Inflammatory macrophage (primary cell): ENCODE results near the gene ADD1.
A peak's percentile ranks its signal among the peaks of the same experiment; 100 is the strongest.

Experiments used
- DNase-seq, 2 donors: peaks; one replicate each; pipeline ENCODE4 v3.0.0-alpha.2; 2020 to 2022
- total RNA-seq, 18 experiments: gene quantifications; one replicate each; lab custom pipeline; 2026; ENCODE audit warnings: mixed read lengths in 6 of 18, inconsistent platforms in 2 of 18; lab: John Stamatoyannopoulos, UW

The ADD1 gene, protein sequence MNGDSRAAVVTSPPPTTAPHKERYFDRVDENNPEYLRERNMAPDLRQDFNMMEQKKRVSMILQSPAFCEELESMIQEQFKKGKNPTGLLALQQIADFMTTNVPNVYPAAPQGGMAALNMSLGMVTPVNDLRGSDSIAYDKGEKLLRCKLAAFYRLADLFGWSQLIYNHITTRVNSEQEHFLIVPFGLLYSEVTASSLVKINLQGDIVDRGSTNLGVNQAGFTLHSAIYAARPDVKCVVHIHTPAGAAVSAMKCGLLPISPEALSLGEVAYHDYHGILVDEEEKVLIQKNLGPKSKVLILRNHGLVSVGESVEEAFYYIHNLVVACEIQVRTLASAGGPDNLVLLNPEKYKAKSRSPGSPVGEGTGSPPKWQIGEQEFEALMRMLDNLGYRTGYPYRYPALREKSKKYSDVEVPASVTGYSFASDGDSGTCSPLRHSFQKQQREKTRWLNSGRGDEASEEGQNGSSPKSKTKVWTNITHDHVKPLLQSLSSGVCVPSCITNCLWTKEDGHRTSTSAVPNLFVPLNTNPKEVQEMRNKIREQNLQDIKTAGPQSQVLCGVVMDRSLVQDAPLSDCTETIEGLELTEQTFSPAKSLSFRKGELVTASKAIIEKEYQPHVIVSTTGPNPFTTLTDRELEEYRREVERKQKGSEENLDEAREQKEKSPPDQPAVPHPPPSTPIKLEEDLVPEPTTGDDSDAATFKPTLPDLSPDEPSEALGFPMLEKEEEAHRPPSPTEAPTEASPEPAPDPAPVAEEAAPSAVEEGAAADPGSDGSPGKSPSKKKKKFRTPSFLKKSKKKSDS
- 105 to 184 (median 159) reads per million in 18 experiments for total RNA-seq

DNA sequence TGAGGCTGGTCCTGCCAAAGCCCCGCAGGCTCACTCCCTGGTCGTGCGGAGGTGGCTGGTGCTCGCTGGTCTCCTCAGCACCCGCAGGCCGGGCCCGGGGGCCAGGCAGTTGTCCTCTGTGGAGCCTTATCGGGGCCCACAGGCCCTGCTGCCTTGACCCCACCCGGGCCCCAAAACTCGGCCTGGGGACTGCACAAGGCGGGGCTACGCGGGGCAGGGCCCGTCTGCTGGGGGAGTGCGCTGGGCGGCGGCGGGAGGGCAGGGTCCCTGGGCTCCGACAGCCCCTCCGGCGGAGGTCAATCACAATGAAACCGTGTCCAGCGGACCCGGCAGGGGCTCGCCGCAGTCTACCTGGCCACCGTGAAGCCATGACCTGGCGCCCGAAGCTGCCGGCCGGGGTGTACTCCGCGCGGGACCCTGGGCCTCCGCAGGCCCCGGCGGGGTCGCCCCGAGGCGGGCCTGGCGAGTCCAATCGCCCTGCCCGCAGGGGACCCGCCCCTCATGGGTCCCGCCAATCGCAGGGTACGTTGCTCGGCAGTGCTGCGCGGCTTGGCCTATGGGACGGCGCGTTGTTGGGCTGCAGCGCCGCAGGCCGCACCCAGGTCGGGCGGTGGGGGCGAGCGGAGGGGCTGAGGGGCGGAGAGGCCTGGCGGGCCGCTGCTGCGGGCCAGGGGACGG lies at the start of gene ADD1:
Gene ADD1, plus strand, starts transcription at position 582 of the 678 bp plus-strand sequence. CDS start 32,072 bp downstream, outside the sequence.
- peak; percentile 91 to 97 for DNase-seq

GRCh38 chr4:2794486-2795299 lies 49.0 kb upstream of the ADD1 start:
- DNase-seq, result peak; percentile 73 to 84

- no peak for DNase-seq
These were observed 48.2 kb upstream of the ADD1 start for GRCh38 chr4:2795300-2795892.

DNA sequence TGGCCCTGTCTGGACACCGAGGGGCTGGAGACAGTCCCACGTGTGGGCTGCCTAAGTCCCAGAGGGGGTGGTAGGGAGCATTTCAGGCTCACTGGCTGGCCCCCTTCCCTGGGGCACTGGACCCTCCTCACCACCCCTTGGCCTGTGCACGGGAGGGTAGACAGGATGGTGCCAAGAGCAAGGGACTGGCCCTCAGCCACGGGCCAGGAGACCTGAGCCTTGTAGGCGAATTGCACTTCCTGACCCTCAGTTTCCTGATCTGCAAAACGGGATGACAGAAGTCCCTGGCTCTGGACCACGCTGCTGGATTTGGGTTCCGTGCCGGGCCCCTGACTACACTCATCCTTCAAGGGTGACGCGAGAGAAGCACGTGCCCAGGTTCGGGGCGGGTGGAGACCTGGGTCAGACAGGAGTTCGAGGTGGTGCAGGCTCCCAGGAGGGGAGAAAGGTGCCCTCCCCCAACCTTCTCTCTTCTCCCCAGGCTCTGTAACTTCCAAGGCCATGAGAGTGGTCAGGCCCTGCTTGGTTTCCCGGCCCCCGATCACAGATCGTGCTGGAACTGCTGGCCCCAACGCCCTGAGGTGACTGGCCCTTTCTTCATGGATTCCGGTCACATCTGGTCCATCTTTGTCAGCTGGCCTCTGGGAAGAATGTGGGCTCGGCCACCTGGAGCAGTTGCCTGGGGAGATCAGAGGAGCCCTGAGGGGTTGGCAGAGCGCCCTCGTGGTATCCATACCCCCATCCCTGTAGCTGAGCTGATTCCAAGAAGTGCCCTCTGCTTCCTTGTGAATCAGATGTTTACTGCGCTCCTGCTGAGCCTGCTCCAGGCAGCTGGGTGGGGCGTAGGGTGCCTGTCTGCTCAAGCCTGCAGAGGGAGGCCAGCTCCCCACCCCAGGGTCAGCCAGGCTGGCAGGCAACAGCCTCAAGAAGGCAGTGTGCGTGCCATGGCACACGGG lies 47.5 kb upstream of the ADD1 start:
- no peak for DNase-seq

- DNase-seq, result no peak
These were observed 46.6 kb upstream of the ADD1 start for GRCh38 chr4:2796849-2797544.

- no peak for DNase-seq
These were observed 45.9 kb upstream of the ADD1 start for GRCh38 chr4:2797545-2798305.

DNA sequence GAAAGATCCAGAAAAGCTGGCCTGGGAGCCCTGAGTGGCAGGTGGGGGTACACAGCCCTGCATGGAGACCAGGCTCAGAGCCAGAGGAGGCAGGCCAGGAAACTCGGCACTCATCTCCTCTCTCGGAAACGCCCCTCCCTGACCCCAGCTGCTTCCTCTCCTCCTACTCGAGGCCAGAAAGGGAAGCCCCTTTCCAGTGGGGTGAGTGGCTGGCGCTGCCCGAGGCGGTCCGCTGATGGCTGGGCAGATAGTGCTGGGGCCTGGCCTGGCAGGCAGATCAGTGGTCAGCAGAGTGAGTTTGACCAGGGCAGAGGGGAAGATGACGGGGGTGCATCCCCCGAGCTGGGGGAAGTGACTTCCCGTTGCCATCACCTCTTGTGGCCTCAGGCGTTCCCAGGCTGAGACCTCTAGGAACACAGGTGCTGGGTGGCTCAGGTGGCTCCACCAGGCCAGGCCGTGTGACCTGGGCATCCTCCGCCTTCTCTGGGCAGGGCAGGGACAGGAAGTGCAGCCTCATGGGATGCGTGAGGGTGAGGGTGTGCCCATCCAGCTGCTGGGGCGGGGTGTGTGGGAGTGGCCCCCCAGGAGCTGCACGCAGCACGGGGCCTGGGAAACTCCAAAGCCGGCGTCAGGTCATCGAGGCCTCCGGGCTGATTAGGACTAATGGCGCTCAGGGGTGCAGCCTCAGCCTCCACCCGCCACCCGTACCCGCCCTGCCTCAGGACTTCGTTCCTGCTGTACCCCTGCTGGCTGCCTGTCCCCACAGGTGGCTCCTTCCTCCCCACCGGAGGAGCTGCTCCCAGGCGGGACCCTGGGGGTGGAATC lies 45.0 kb upstream of the ADD1 start:
- DNase-seq, result peak; percentile 89 to 93

DNA sequence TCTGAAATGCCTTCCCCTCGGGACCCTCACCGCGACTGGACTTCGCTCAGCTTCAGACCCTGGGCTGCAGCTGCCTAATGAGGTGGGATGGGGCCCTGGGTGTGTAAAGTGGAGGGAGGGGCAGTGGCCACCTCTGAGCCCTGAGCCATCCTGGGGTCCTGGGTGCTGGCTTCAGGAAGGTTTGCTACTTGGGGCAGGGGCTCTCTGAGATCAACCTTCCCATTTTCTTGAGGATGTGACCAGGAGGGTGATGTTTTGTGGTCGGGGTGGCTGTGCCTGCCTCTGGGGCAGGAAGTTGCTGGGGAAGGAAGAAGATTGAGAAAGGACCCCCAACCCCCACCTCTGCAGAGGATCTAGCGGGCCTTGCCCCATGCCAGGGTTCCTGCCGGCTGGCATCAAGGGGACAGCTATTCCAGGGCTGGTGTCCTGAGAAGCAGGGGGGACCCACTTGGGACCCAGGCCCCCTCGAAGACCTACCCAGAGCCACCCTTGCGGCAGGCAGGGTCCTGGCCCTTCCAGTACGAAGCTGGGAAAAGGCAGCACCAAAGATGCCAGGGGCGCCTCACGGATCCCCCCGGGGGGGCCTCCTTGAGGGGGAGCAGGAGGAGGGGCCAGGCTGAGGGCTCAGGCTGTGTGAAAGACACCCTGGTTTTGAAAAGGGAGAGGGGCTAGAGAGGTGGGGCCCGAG lies 44.3 kb upstream of the ADD1 start:
- DNase-seq, result peak; percentile 72 to 80

DNA sequence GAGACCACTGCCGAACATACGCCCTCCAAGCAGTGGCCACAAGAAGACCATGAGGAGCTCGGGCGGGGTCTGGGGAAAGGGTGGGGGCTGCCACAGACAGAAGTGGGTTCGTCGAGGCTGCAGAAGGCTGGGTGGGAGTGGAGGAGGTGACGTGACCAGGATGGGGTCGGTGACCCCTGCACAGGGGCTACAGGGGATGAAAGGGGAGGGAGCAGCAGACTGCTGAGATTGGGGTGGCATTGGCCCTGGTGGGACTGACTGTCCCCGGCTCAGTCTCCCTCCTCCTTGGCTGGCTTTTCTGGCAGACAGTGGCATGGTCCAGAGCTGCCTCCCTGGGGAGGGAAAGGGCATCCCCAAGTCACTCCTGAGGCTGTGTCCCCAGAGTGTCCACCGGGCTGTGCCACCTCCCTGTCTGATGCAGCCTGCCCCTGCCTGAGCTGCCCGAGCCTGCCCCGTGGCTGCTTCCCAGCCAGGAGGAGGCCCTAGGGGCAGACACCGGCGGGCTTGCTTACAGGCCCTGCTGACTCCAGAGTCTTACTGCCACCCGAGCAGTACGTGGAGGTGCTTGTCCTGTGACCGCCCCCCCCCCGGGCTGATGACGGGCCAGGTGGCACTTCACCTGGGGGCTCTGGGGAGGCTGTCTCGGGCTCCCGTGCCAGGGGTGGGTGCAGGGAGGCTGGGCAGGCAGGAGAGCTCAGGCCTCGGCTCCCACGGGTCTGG lies 43.5 kb upstream of the ADD1 start:
- DNase-seq, result peak; percentile 22 to 51

GRCh38 chr4:2800691-2801596 lies 42.7 kb upstream of the ADD1 start:
- DNase-seq, result peak; percentile 92 to 95

GRCh38 chr4:2802618-2803531 lies 40.8 kb upstream of the ADD1 start:
- no peak for DNase-seq

- DNase-seq, result peak; percentile 97 to 98
These were observed 39.8 kb upstream of the ADD1 start for GRCh38 chr4:2803624-2804448.

DNA sequence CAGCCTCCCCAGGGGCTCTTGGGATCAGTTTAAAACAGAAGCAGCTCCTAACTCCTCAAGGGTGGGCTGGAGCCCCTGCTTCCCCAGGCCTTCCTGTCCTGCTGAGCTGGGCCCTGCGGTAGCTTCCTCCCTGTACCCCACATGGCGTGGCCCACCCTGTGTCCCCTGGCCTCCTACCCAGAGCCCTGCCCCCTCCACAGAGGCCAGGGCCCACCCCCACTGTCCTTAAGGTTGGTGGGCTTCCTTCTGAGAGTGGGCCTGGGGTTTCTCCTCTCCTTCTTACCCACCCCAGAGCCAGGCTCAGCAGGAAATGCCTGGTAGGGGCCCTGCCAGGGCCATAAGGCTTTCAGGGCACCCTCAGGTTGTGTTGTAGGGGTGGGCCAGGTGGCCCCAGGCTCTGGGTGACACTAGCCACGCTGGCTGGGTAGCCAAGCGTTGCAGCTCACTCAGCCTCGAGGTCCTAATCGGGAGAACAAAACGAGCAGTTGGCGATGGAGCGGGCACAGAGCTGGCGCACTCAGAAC lies 39.1 kb upstream of the ADD1 start:
- DNase-seq, result no peak
